NCI-H1417 treated with DMSO at 0.1 percent for 48 hours (cell line): Measurements from ENCODE around the gene MND1.

Experiments used
- DNase-seq: peaks from one replicate; lab custom pipeline; 2025; lab: John Stamatoyannopoulos, UW

The MND1 gene

DNA sequence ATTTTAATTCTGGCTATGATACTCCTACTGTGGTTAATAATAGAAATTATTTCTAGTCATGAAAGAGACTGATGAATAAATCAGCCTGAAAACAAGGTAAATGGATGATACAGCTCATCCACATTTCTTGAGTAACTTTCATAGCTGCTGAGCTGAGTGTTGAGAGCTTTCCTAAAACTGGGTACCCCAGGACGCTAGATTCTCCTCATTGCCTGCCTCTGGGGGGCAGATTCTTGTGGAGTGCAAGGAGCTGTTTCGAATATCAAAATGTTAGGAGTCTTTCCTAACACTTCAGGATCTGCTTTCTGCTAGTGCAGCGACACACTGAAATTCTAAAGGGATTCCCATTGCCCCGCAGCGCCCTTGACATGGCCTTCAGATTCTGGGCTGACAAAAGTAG is 2.1 kb downstream of the MND1 start:
- DNase-seq: no peak

- no peak for DNase-seq
These were observed 2.6 kb downstream of the MND1 start for GRCh38 chr4:153347117-153347516.

GRCh38 chr4:153348006-153348405 is 3.5 kb downstream of the MND1 start:
- DNase-seq: no peak

DNA sequence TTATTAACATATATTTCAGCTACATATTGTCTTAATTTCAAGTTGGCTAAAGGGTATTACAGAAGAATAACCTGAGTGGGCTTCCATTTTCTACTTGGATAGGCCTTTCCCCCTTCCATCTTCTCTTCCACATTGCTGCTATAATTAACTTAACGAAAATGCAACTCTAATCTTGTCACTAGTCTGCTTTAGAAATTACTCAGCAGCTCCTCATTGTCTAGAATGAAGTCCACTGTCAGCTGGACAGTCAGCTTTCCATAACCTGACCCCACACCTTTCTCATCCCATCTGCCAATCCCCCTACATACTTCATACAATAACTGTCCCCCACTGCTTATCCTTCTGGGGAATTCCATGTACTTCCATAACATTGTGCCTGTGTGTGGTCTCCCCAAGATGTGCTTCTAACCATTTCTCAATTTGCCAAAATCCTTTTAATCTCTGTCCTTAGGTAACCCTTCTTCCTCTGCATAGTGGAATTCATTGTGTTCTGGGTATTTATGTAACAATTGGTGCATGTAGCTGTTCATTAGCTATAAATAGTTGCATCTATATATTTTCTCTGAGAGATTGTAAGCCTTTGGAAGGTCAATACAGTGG is 4.8 kb downstream of the MND1 start:
- no peak for DNase-seq

DNA sequence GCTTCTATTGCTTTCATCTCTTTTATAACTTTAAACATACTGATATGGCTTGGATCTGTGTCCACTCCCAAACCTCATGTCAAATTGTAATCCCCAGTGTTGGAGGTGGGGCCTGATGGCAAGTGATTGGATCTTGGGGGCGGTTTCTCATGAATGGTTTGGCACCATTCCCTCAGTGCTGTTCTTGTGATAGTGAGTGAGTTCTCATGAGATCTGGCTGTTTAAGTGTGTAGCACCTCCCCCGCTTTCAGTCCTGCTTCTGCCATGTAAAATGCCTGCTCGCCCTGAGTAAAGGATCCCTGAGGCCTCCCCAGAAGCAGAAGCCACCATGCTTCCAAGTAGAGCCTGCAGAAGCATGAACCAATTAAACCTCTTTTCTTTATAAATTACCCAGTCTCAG is 17.7 kb downstream of the MND1 start:
- DNase-seq: no peak

GRCh38 chr4:153364061-153364460 is 19.6 kb downstream of the MND1 start:
- no peak for DNase-seq

DNA sequence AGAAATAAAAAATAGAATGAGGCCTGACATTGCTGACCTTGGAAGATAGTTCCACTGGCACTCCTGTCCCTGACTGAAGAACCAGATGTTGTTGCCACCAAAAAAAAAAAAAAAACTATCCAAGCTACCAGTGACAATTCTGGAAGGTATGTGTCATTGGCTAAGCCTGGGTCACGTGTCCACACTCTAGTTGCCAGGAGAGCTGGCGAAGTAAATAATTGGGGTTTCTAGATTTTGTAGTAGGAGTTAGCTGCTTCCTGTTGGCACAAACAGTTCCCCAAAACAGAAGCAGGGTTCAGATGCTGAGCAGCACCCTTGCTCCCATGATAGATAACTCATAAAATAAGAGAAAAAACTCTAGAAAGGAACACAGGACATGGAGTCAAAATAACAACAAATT is 20.5 kb downstream of the MND1 start:
- no peak for DNase-seq

DNA sequence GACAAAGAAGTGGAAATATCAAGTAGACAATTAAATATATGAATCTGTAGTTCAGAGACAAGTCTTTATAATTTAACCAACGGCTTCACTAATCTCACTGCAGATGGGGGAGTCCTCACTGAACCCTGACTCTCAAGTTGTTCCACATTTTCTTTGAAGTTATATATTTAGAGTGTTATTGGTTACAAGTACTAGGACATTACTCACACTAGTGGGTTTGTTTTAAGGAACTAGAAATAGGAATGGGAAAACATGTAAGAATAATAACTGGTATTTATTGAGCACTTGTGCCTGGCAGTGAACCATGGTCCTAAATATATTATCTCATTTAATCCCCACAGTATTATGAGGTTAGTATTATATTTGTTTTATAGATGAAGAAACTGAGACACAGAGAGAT is 22.0 kb downstream of the MND1 start:
- no peak for DNase-seq

- no peak for DNase-seq
These were observed 22.6 kb downstream of the MND1 start for GRCh38 chr4:153367092-153367491.

DNA sequence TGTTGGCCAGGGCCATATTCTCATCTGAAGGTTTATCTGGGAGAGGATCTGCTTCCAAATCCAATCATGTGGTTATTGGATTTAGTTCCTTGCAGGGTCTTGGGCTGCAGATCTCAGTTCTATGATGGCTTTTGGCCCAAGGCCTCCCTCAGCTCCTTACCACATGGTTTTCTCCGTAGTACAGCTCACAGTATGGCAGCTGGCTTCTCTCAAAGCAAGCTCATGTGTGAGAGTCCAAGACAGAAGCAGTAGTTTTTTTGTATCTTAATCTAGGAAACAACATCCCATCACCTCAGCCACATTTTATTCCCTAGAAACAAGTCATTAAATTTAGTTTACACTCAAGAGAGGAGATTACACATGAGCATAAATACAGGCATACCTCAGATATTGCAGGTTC is 24.5 kb downstream of the MND1 start:
- no peak for DNase-seq

DNA sequence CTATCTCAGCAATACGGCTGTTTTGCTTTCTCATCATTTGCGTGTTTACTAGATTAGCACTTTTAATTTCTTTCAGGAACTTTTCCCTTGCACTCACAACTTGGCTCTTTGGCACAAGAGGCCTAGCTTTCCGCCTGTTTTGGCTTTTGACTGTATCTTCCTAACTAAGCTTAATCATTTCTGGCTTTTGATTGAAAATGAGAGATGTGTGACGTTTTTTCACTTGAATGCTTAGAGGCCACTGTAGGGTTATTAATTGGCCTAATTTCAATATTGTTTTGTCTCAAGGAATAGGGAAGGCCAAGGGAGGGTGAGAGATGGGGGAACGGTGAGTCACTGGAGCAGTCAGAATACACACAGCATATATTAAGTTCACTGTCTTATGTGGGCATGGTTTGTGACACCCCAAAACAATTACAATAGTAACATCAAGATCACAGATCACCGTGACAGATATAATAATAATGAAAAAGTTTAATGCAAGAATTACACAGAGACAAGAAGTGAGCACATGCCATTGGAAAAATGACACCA is 27.3 kb downstream of the MND1 start:
- DNase-seq: no peak

GRCh38 chr4:153372967-153373562 is 28.6 kb downstream of the MND1 start:
- no peak for DNase-seq

DNA sequence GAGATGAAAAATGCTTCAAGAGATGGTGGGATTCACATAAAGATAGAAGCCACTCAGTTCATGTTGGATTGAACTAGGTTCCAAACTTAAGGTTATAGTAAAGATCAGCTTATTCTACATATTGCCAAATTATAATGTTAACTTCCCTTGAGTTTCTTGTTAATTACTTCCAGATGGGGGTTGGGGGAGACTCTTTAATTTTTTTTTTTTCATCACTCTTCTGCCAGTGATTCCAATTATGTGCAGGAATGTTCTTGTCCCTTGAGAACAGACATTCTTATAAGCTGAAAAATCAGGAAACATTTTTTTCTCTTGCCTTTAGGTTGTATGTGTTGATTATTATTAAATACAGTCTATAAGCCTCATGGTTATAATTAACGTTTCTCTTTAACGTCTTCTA is 30.0 kb downstream of the MND1 start:
- DNase-seq: no peak

DNA sequence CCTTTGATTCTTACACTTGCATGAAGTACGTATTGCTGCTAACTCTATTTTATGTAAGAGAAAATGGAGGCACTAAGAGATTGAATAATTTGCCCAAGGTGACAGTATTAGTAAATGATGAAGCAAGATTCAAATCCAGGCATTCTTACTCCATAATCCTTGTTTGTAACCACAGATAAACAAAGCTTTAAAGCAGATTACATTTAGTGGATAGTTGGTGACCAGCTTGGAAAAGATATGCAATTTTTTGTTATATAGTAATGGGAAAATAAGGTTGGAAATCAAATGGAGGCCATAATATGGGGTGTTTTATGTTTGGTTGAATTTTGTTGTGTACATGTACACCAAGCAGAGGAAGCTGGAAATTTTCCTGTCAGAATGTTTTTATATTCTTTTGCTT is 30.8 kb downstream of the MND1 start:
- DNase-seq: no peak

- DNase-seq: no peak
These were observed 38.6 kb downstream of the MND1 start for GRCh38 chr4:153383131-153383530.

- DNase-seq: no peak
These were observed 39.7 kb downstream of the MND1 start for GRCh38 chr4:153384160-153384559.

DNA sequence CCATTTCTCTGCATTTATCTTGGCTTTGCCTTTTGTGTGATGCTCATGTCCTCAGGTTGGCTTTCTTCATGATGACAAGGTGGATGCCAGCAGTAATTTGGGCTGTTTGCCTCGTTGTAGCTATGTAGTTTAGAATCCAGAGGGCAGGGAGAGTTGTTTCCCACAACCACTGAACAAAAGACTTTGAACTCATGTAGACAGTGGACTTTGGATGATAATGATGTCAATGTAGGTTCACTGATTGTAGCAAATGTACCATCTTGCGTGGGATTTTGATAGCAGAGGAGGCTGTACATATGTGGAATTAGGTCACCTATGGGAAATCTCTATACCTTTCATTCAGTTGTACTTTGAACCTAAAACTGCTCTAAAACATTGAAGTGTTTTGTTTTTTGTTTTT is 41.3 kb downstream of the MND1 start:
- DNase-seq: no peak

- no peak for DNase-seq
These were observed 43.5 kb downstream of the MND1 start for GRCh38 chr4:153387981-153388380.

DNA sequence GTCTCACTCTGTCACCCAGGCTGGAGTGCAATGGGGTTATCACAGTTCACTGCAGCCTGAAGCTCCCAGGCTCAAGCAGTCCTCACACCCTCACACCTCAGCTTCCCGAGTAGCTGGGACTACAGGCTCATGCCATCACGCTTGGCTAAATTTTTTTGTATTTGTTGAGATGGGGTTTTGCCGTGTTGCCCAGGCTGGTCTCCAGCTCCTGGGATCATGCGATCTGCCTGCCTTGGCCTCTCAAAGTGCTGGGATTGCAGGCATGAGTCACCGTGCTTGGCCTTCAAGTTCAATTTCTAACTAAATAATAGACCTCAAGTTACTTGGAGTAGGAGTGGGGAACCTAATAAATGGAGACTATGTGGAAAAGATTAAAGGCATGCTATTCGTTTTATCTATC is 48.9 kb downstream of the MND1 start:
- no peak for DNase-seq

- DNase-seq: no peak
These were observed 50.5 kb downstream of the MND1 start for GRCh38 chr4:153394945-153395344.

- no peak for DNase-seq
These were observed 54.2 kb downstream of the MND1 start for GRCh38 chr4:153398713-153399112.

DNA sequence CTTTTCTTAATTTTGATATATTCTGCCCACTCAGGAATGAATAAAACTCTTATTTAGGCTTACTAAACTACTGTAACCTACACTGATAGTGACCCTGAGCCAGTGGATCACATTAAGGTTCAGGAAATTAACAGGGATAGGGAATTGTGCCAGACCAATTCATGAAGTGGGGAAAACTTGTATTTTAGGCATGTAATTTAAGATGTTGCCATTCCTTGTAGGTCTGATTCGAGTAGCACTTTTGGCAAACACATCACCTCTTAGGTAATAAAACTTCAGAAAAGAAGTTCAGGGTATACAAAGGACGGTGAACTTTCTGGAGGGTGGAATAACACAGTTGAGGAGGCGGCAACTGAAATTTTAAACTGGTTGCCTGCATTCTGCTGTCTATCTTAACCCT is 54.9 kb downstream of the MND1 start:
- no peak for DNase-seq

- DNase-seq: no peak
These were observed 57.0 kb downstream of the MND1 start for GRCh38 chr4:153401501-153401900.

- no peak for DNase-seq
These were observed 57.9 kb downstream of the MND1 start for GRCh38 chr4:153402366-153402765.
